Measurements from ENCODE around the gene SPNS3.

The SPNS3 gene

DNA sequence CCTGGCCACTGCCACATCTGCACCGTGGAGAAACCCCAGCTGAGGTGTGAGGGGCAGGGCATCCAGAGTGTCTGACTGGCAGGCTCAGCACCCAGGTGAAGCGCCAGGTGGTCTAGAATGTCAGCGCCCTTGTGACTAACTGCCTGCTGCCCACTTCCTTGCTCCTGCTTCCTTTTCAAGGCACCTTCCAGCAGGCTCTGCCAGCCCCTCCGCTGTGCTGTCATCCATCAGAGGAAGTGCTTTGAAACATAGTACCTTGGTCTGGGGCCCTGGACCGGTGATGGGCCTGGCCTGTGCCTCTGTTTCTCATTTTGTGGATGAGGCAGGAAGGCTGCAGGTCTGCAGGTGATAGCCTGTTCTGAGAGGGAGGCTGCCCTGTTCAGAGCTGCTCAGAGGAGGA lies 70.4 kb downstream of the SPNS3 start:
- Histone ChIP-seq H4K20me1 (ENCODE audit: control insufficient read depth, insufficient read depth, low read depth, low read length) (no peaks in the 10 kb centered on the region), H3K36me3 (ENCODE audit: control insufficient read depth, low read length) (no peaks in the 10 kb centered on the region), H3K4me3 (ENCODE audit: low read length) (no peak overlapping the region), H3K4me2 (ENCODE audit: low read length) (no peak overlapping the region), H3K27me3 (ENCODE audit: control insufficient read depth, low read length) (peaks cover 36% of the 10 kb centered on the region), H3K27ac (ENCODE audit: low read depth, low read length) (no peak overlapping the region), H3K4me1 (ENCODE audit: control insufficient read depth, low read length) (peaks cover 21% of the 10 kb centered on the region), H3K9me2 (replicated peaks; ENCODE audit: control insufficient read depth, low read length) (no peaks in the 10 kb centered on the region), H3K79me2 (ENCODE audit: control insufficient read depth, low read length) (no peaks in the 10 kb centered on the region), H3K9me3 (ENCODE audit: control insufficient read depth, insufficient read depth, low read length) (no peaks in the 10 kb centered on the region), H3F3A (ENCODE audit: control insufficient read depth, insufficient read depth) (no peaks in the 10 kb centered on the region)
- TF ChIP-seq, protein P1, sequence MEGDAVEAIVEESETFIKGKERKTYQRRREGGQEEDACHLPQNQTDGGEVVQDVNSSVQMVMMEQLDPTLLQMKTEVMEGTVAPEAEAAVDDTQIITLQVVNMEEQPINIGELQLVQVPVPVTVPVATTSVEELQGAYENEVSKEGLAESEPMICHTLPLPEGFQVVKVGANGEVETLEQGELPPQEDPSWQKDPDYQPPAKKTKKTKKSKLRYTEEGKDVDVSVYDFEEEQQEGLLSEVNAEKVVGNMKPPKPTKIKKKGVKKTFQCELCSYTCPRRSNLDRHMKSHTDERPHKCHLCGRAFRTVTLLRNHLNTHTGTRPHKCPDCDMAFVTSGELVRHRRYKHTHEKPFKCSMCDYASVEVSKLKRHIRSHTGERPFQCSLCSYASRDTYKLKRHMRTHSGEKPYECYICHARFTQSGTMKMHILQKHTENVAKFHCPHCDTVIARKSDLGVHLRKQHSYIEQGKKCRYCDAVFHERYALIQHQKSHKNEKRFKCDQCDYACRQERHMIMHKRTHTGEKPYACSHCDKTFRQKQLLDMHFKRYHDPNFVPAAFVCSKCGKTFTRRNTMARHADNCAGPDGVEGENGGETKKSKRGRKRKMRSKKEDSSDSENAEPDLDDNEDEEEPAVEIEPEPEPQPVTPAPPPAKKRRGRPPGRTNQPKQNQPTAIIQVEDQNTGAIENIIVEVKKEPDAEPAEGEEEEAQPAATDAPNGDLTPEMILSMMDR (IDR thresholded peaks at IDR 0.05; ENCODE audit: low read depth, low read length, poor library complexity, severe bottlenecking), result no peak
- TF ChIP-seq EZH2phosphoT487 (IDR thresholded peaks at IDR 0.05; ENCODE audit: borderline replicate concordance, low read length), result no peak

GRCh38 chr17:4505187-4505586 lies 71.4 kb downstream of the SPNS3 start:
- Histone ChIP-seq H3K79me2 (ENCODE audit: control insufficient read depth, low read length) (no peaks in the 10 kb centered on the region), H3K4me3 (ENCODE audit: low read length) (no peak overlapping the region), H3K4me1 (ENCODE audit: control insufficient read depth, low read length) (peaks cover 16% of the 10 kb centered on the region), H3K4me2 (ENCODE audit: low read length) (no peak overlapping the region), H3K36me3 (ENCODE audit: control insufficient read depth, low read length) (no peaks in the 10 kb centered on the region), H3K9me3 (ENCODE audit: control insufficient read depth, insufficient read depth, low read length) (no peaks in the 10 kb centered on the region), H3K27ac (ENCODE audit: low read depth, low read length) (no peak overlapping the region), H3K9me2 (replicated peaks; ENCODE audit: control insufficient read depth, low read length) (no peaks in the 10 kb centered on the region), H3K27me3 (ENCODE audit: control insufficient read depth, low read length) (peaks cover 26% of the 10 kb centered on the region), H3F3A (ENCODE audit: control insufficient read depth, insufficient read depth) (no peaks in the 10 kb centered on the region), H4K20me1 (ENCODE audit: control insufficient read depth, insufficient read depth, low read depth, low read length) (no peaks in the 10 kb centered on the region)
- TF ChIP-seq EZH2phosphoT487 (IDR thresholded peaks at IDR 0.05; ENCODE audit: borderline replicate concordance, low read length), result no peak
- TF ChIP-seq, protein P1 (IDR thresholded peaks at IDR 0.05; ENCODE audit: low read depth, low read length, poor library complexity, severe bottlenecking), result no peak

DNA sequence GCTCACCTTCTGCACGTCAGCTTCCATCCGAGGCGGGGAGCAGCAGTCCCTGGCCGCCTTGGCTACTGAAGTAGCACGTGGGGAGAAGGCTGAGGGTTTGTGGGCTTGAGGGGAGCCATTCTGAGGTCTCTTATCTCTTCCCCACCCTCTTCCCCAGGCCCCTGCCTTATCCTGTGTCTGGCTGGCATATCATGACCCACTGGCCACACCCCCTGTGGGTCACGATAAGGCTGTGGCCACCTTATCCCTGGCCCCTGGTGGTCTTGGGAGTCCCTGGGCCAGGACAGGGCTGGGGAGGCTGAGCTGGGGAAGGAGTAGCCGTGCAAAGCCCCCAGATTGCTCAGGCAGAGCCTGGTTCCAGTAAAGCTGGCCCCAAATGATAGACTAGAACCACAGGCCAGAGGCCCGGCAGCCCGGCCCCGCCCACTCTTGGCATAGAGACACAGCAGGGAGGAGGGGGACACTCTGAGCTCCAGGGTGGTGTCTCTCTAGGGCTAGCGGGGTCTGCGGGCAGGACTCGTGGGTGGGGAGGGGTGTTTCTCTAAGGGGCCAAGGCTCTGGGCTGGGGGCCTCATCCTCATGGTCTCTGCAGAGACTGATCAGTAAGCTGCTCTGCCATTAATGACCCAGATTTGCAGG lies 72.6 kb downstream of the SPNS3 start:
- Histone ChIP-seq H3K27me3 (ENCODE audit: control insufficient read depth, low read length) (peaks cover 15% of the 10 kb centered on the region), H3K9me2 (replicated peaks; ENCODE audit: control insufficient read depth, low read length) (no peaks in the 10 kb centered on the region), H3K9me3 (ENCODE audit: control insufficient read depth, insufficient read depth, low read length) (no peaks in the 10 kb centered on the region), H3K4me3 (ENCODE audit: low read length) (no peak overlapping the region), H3K4me2 (ENCODE audit: low read length) (no peak overlapping the region), H3K27ac (ENCODE audit: low read depth, low read length) (no peak overlapping the region), H3K36me3 (ENCODE audit: control insufficient read depth, low read length) (no peaks in the 10 kb centered on the region), H3K79me2 (ENCODE audit: control insufficient read depth, low read length) (no peaks in the 10 kb centered on the region), H4K20me1 (ENCODE audit: control insufficient read depth, insufficient read depth, low read depth, low read length) (no peaks in the 10 kb centered on the region), H3K4me1 (ENCODE audit: control insufficient read depth, low read length) (peaks cover 14% of the 10 kb centered on the region), H3F3A (ENCODE audit: control insufficient read depth, insufficient read depth) (no peaks in the 10 kb centered on the region)
- TF ChIP-seq, protein P1 (IDR thresholded peaks at IDR 0.05; ENCODE audit: low read depth, low read length, poor library complexity, severe bottlenecking), result no peak
- no peak for TF ChIP-seq EZH2phosphoT487 (IDR thresholded peaks at IDR 0.05; ENCODE audit: borderline replicate concordance, low read length)

Measured in DOHH2 (cell line).